GM19193 (cell line): Measurements from ENCODE around the gene PRRC2A.

Experiments
- POLR2A ChIP-seq: IDR thresholded peaks from 4 replicates; pipeline ENCODE4 v1.6.1; 2011; ENCODE audit not compliant: insufficient read depth, insufficient read length; ENCODE audit errors: extremely low read depth

Gene PRRC2A

DNA sequence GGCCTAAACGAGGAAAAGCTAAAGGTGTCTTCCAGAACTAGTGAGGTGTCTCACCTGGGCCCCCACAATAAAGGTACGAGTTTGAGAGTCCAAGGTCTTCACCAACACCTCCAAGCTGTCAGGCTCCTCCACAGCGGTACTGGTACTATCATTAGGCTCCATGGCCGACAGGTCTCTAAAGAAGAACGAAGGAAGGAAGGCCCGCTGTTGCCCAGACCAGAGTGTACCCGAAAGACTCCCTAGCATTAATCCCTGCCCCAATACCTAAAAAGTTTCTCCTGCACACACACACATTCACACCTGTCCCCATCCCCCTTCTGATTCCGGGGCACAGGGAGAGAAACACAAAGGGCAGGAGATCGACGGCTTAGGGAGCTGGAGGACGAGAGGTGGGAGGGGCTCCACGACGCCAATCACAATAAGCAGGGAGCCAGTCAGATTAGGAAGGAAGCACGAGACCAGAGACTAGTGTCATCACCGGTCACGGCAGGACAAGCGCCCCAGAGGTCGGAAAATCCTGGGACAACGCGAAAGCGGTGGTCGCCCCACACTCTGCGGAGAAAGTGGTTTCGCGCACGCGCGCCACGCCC lies 31.2 kb downstream of the PRRC2A start:
- TF ChIP-seq POLR2A = no peak

DNA sequence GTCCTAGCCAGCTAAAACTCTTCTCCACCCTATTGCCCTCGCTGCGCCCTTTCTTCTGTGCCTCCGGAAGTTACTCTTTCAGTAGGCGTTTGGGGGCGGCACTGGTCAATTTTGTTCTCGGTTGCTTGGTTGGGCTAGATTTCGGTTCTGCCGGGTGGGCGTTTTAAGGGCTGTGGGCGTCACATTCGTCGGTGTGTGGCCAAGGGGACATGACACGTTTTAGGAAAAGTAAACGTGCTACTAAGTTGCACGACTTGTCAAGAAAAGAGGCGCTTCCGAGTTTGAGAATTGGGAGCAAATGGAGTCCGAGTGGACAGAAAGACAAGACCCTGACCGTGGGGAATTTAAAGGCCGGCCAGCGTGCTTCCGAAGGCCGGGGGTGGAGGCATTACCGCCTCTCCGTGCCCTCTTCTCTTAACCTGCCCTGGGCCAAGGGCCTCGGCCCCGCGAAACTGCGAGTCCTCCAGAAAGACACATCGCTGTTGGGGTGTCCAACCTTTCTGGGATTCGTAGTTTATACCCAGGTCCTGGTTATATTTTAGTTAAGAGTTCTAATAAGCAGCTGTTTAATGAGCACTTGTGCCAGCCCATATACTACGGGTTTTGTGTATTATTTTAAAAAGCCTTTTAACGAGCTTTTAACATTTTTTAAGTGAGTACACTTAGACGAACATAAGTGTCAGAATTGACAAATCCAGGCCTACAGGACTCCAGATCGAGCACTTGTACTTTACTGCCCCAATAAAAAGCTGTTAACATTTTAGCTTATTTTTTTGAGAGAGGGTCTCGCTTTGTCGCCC lies 32.6 kb downstream of the PRRC2A start:
- TF ChIP-seq POLR2A = peak; percentile 74

GRCh38 chr6:31654574-31655348 lies 34.2 kb downstream of the PRRC2A start:
- TF ChIP-seq POLR2A = no peak

- no peak for TF ChIP-seq POLR2A
These were observed 35.1 kb downstream of the PRRC2A start, which contains the start of gene APOM for GRCh38 chr6:31655349-31656237. TSS of gene APOM (plus strand) at chr6:31655894. CDS start at chr6:31655967, 73 bp downstream.

DNA sequence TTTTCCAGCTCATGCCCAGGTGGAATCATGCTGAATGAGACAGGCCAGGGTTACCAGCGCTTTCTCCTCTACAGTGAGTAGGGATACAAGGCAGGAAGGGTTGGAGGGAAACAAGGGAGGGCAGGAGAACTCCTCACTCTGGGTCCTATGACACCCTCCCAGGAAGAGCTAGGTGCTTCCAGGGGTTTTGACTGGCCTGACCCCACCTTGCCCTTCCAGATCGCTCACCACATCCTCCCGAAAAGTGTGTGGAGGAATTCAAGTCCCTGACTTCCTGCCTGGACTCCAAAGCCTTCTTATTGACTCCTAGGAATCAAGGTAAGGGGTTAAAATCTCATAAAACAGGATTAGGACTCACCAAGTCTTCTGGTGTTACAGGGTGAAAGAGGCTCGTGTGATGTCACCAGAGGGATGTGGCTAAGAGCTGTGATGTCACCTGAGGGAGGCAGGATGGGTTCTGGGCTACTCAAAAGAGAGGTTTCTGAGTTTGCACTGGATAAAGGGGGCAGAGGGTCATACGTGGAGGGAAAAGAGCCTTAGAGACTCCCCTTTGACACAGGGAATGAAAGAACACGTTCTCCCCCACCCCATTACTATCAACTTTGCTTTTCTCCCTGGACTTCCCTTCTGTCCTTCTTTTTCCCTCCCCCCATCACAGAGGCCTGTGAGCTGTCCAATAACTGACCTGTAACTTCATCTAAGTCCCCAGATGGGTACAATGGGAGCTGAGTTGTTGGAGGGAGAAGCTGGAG lies 37.1 kb downstream of the PRRC2A start:
- no peak for TF ChIP-seq POLR2A

DNA sequence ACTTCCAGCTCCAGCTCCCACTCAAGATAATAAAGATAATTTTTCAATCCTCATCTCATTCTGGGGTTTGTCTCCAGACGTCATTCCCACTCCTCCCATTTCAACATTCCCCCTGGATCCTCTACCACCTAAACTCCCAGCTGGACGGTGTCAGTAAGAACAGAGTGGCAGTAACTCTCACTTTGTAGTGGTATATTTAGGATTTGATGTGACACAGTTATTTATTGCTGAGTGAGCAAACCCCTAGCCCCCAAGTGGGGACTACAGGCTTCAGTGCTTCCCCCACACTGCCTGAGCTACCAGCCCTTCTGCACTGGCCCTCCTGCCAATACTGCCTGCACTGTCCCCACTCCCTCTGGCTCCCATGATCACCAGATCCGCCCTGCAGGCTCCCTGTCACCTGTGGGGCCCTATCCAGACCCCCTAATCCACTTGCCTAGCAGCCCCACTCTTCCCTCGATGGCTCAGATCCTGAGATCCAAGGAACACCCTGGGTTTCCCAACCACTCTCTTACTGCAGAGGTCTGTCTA lies 37.7 kb downstream of the PRRC2A start:
- TF ChIP-seq POLR2A = no peak

GRCh38 chr6:31658983-31659648 lies 38.6 kb downstream of the PRRC2A start:
- no peak for TF ChIP-seq POLR2A

GRCh38 chr6:31659649-31660380 lies 39.3 kb downstream of the PRRC2A start:
- TF ChIP-seq POLR2A = peak; percentile 15

DNA sequence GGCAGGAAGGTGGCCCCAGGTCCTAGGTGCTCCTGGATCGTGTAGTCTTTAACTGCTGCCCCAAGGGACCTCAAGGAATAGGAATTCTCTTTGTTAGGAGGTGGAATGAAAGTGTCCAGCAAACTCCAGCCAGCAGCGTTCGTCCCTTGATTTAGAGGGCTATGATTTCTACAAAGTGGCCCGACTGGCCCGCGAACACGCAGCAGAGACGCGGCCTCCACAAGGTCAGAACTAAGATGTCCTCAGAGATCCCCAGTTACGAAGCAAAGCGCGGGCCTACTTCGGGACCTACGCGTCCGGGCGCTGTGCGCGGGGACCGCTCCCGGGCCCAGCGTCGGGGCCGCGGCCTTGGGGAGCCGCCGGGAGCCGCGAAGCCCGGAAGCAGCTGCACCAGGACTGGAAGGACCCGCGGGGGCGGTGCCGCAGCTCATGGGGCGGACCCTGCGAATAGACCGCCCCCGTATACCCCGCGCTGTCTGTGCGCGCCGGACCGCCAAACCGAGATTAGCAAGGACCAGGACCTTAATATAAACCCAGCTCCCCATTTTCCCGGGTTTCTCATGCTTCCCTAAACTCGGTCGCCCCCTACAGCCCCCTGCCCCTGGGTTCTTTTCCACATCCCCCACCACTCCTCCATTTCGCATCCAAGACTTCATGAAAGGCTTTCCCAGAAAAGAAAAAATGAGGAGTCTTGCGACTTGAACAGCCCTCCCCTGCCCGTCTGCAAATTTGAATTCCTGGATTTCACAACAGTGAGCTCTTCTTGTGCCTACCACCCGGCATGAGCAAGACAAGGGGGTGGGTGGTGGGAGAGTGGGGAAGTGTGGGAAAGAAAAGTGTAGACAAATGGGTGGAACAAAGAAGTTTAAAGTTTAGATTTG lies 40.1 kb downstream of the PRRC2A start, which contains the start of gene C6orf47:
Gene C6orf47, minus strand, starts transcription at position 398 of the 881 bp plus-strand sequence. CDS start 831 bp downstream, outside the sequence.
- peak; percentile 91 for TF ChIP-seq POLR2A

DNA sequence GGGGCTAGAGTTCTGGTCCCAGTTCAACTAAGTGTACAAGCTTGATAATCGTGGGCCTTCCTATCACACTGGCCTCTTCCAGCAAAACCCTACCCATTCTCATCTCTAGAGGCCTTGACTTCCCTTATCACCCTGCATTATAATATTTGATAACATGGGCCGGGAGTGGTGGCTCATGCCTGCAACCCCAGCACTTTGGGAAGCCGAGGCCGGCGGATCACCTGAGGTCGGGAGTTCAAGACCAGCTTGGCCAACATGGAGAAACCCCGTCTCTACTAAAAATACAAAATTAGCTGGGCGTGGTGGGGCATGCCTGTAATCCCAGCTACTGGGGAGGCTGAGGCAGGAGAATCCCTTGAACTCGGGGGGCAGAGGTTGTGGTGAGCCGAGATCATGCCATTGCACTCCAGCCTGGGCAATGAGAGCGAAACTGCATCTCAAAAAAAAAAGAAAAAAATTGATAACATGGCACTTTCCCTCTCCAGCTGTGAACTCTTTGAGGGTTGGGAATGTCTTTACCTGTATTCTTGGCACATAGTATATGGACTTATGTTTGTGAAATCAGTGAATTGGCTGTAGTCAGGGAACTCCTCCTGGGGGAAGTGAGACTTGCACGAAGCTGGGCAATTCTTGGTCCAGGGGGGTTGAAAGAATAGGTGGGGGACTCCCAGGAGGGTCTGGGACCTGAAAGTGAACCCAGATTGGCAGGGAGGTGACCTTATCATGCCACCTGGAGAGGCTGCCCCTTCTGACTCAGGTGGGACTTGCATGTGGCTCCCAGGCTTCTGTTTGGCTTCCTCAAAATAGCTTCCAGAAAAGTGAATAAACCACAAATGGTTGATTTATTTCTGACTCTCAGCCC lies 41.0 kb downstream of the PRRC2A start:
- no peak for TF ChIP-seq POLR2A

DNA sequence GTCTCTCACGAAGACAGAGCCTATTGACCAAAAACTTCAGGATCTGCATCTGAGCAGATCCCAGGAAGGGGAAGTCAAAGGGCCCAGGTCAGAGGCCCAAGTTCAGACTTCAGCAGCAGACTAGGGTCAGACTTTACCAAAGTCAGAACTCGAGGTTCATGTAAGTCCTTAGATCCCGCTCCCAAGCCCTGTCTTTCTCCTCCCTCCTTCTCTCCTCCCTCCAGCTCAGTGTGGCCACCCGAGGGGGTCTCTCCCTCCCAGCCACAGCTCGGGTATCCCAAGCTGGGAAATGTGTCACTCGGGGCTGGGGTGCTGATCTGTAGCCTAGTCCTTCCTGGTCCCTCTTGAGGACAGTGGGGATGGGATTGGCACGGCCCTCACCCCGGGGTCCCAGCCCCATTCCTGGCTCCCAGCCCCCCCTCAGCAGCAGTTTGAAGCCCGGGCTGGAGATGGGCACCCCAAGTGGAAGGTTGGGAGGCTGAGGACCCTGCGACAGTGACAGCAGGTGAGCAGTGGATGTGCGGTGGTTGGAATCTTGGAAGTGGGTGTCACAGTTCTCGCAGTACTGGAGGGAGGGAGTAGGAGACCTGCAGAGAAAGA lies 41.7 kb downstream of the PRRC2A start:
- TF ChIP-seq POLR2A = no peak
